Spleen (tissue), 11 donors: ENCODE measurements around the gene ATP13A4. TPM values are rescaled to one million over a fixed set of nuclear protein-coding genes. Genes with fewer than 3 reads are reported as not detected.

ENCODE experiments used
- DNase-seq: peaks from one replicate; pipeline ENCODE4 v3.0.0-alpha.2; 2020
- H3K27ac ChIP-seq, 8 donors: fragments of 200-600 bp; sonication (generic) in 7 of 8; 1 replicate in 4 of 8; 2 replicates in 4 of 8; pipeline versions ENCODE4 v1.5.0 to v1.8.0; 2016 to 2021; ENCODE audit warnings: inconsistent platforms in 4 of 8, mild to moderate bottlenecking in 4 of 8, moderate library complexity in 1 of 8
- H3K27me3 ChIP-seq, 7 donors: fragments of 200-600 bp; sonication (generic) in 6 of 7; replicated peaks in 1 of 7; 1 replicate in 4 of 7; 2 replicates in 3 of 7; pipeline versions ENCODE4 v1.5.0 to v1.8.0; 2016 to 2021; ENCODE audit warnings: inconsistent platforms in 3 of 7, mild to moderate bottlenecking in 1 of 7
- H3K36me3 ChIP-seq, 6 donors: fragments of 200-600 bp; sonication (generic) in 5 of 6; 1 replicate in 4 of 6; 2 replicates in 2 of 6; pipeline versions ENCODE4 v1.5.0 to v1.8.0; 2016 to 2021; ENCODE audit warnings: inconsistent platforms in 2 of 6
- H3K4me1 ChIP-seq, 6 donors: fragments of 200-600 bp; sonication (generic) in 5 of 6; 1 replicate in 3 of 6; 2 replicates in 3 of 6; pipeline versions ENCODE4 v1.5.0 to v1.8.0; 2016 to 2021; ENCODE audit warnings: inconsistent platforms in 3 of 6
- H3K4me3 ChIP-seq, 8 donors: fragments of 200-600 bp; sonication (generic) in 7 of 8; 1 replicate in 4 of 8; 2 replicates in 4 of 8; pipeline versions ENCODE4 v1.5.0 to v1.8.0; 2016 to 2021; ENCODE audit warnings: inconsistent platforms in 4 of 8, mild to moderate bottlenecking in 4 of 8, moderate library complexity in 2 of 8
- H3K9me3 ChIP-seq, 8 donors: fragments of 200-600 bp; sonication (generic) in 7 of 8; 1 replicate in 4 of 8; 2 replicates in 4 of 8; pipeline versions ENCODE4 v1.5.0 to v1.8.0; 2016 to 2021; ENCODE audit warnings: inconsistent platforms in 4 of 8
- CTCF ChIP-seq, 11 experiments: fragments of 200-600 bp in 7 of 11; fragments of 450-650 bp in 4 of 11; sonication (generic) in 4 of 11; IDR thresholded peaks in 8 of 11; conservative IDR thresholded peaks in 3 of 11; 1 replicate in 7 of 11; 2 replicates in 4 of 11; pipeline versions ENCODE4 v1.4.0 to v1.8.0; 2016 to 2021; ENCODE audit warnings: antibody characterized with exemption in 11 of 11, inconsistent platforms in 4 of 11, mild to moderate bottlenecking in 1 of 11
- POLR2A ChIP-seq, 3 donors: fragments of 450-650 bp; IDR thresholded peaks; one replicate each; pipeline ENCODE4 v1.5.1; 2017; ENCODE audit warnings: antibody characterized with exemption in 3 of 3, mild to moderate bottlenecking in 1 of 3
- POLR2AphosphoS5 ChIP-seq, 3 donors: sonication (generic); formaldehyde crosslinking; IDR thresholded peaks; one replicate each; pipeline ENCODE4 v1.5.1; 2017; ENCODE audit warnings: antibody characterized with exemption in 3 of 3
- WGBS, 5 donors: extraction: QIAGEN DNeasy Blood & Tissue Kit in 3 of 5; methylation state at CpG; one replicate each; pipeline versions ENCODE4 v1.1.5 to v1.1.7; 2013 to 2018; 5-methylcytosine and 5-hydroxymethylcytosine counted together
- intact Hi-C: fragments of 100-400 bp; cut with DNase I; formaldehyde crosslinking; loops from one replicate; pipeline ENCODE4 v1.15.0; 2023; ENCODE audit warnings: low total_unique reads
- polyA plus RNA-seq, 3 donors: library from polyadenylated mRNA; stranded (reverse); fragments of 200-250 nt; gene quantifications; one replicate each; pipeline ENCODE4 v1.2.1, GENCODE V29; 2013
- total RNA-seq, 7 donors: library from RNA; depleted of rRNA in 3 of 7; stranded (reverse); fragments of >200 nt in 3 of 7; fragmentation: NEBNext Ultra II Directional in 4 of 7; extraction: Animal tissue kit (Norgen Biotek cat#: 25700) in 4 of 7; gene quantifications; one replicate each; pipeline versions ENCODE4 v1.1.0 to v1.2.1, GENCODE V29; 2016 to 2021
- donor health status: healthy with polysubstance abuse.
- donor health status: DM: no; HTN: no; CAD: no; lungs with moderate emphysema.
- donor health status: DM: no; HTN: no; CAD: no.
- donor health status: Bipolar disorder and iron deficiency.
- donor health status: healthy.
- donor health status: DM: no; HTN: no; CAD: no.
- donor health status: DM: yes; HTN: yes; CAD: no.

Gene ATP13A4
- total and polyA plus RNA-seq, 10 donors: 0.24 to 8.4 (median 1.5) TPM

- WGBS, 5 donors: 87 to 93% (median 90%) methylated on average over 6 of the region's 6 CpGs
- no peak for TF ChIP-seq CTCF (IDR thresholded peaks at IDR 0.05 in 8 of 11, conservative IDR thresholded peaks at IDR 0.05 in 3 of 11)
- TF ChIP-seq POLR2A (IDR thresholded peaks at IDR 0.05): no peak
- TF ChIP-seq POLR2AphosphoS5 (IDR thresholded peaks at IDR 0.05): no peak
- no peak overlapping the region for H3K4me3 ChIP-seq
- no peaks in the 10 kb centered on the region for H3K9me3 ChIP-seq
- no peak overlapping the region for H3K27ac ChIP-seq
- peaks cover 0 to 6% (median 2%) of the 10 kb centered on the region in 6 donors for H3K4me1 ChIP-seq
- no peaks in the 10 kb centered on the region for H3K27me3 ChIP-seq
- intact Hi-C loops: no loop called here
- DNase-seq: no peak
- H3K36me3 ChIP-seq: no peaks in the 10 kb centered on the region
Measured at GRCh38 chr3:193465992-193466608, 88.6 kb downstream of the ATP13A4 start.

DNA sequence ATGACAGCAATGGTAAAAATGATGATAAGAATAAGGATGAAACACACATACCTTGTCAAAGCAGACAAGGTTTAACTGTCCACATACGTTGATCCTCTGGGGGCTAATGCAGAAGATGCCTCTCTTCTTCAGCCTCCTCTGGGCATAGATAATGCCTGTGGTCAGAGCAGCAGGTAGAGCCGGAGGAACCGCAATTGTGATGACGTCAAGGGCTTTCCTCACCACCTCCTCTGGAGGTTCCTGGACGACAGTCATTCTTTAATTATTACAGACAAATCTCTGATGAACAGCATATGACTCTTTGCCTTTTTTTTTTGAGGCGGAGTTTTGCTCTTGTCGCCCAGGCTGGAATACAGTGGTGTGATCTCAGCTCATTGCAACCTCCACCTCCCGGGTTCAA lies 89.8 kb downstream of the ATP13A4 start:
- TF ChIP-seq POLR2A (IDR thresholded peaks at IDR 0.05): no peak
- no peak for TF ChIP-seq CTCF (IDR thresholded peaks at IDR 0.05 in 8 of 11, conservative IDR thresholded peaks at IDR 0.05 in 3 of 11)
- TF ChIP-seq POLR2AphosphoS5 (IDR thresholded peaks at IDR 0.05): no peak

DNA sequence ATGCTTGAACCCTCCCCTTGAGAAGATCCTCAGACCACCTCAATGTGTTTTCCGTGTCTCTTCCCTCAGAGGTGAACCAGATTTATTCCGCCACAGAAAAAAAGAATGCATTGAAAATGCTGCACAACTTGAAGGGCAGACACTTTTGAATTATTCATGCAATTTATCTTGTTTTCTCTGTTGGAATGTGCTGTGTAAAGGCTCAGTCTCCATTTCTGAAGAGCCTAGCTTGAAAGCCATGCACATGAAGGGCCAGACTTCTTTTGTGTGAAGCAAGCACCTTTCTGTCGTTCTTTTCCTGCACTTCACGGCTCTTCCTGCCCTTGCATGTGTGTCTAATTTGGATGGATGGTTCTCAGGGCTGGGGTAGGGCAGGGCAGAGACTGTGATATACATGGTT lies 97.2 kb downstream of the ATP13A4 start:
- H3K9me3 ChIP-seq: no peaks in the 10 kb centered on the region
- 67 to 80% (median 75%) methylated on average over 4 of the region's 4 CpGs for WGBS, 5 donors
- no peaks in the 10 kb centered on the region for H3K27me3 ChIP-seq
- no peak overlapping the region for H3K4me3 ChIP-seq
- H3K36me3 ChIP-seq: no peaks in the 10 kb centered on the region
- H3K27ac ChIP-seq: no peak overlapping the region
- no peak for DNase-seq
- intact Hi-C loops: no loop called here
- H3K4me1 ChIP-seq: peaks cover 0 to 6% (median 2%) of the 10 kb centered on the region in 6 donors
- no peak for TF ChIP-seq POLR2AphosphoS5 (IDR thresholded peaks at IDR 0.05)
- no peak for TF ChIP-seq POLR2A (IDR thresholded peaks at IDR 0.05)
- TF ChIP-seq CTCF (IDR thresholded peaks at IDR 0.05 in 8 of 11, conservative IDR thresholded peaks at IDR 0.05 in 3 of 11): no peak

More for the DNA sequence above, 89.8 kb downstream of the ATP13A4 start:
- H3K4me3 ChIP-seq: no peak overlapping the region
- DNase-seq: no peak
- no peaks in the 10 kb centered on the region for H3K9me3 ChIP-seq
- H3K4me1 ChIP-seq: peaks cover 0 to 6% (median 2%) of the 10 kb centered on the region in 6 donors
- H3K27me3 ChIP-seq: no peaks in the 10 kb centered on the region
- 91 to 96% (median 93%) methylated on average over 8 of the region's 8 CpGs for WGBS, 5 donors
- intact Hi-C loops: no loop called here
- H3K36me3 ChIP-seq: no peaks in the 10 kb centered on the region
- no peak overlapping the region for H3K27ac ChIP-seq

DNA sequence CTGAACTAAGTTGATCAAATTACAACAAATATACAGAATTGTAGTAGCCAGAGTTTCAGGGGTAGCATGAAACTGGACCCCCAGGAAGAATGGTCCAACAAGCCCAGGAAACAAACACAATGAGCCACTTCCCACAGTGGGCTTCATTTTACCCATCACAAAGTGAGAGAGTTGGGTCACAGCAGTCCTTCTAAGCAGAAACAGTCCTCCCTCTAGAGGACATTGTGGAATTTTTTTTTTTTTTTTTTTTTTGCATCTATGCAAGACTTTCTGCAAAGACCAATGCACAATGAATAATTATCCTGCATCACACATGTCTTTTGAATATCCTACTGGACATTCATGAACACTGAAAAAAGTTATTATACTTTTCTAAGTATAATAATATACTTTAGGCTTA lies 102.4 kb downstream of the ATP13A4 start:
- intact Hi-C loops: no loop called here
- Histone ChIP-seq H3K4me1 (peaks cover 0 to under 1% (median 0%) of the 10 kb centered on the region in 6 donors), H3K27ac (no peak overlapping the region), H3K27me3 (no peaks in the 10 kb centered on the region), H3K9me3 (no peaks in the 10 kb centered on the region), H3K4me3 (no peak overlapping the region), H3K36me3 (no peaks in the 10 kb centered on the region)
- DNase-seq: no peak
- no peak for TF ChIP-seq POLR2A (IDR thresholded peaks at IDR 0.05)
- no peak for TF ChIP-seq CTCF (IDR thresholded peaks at IDR 0.05 in 8 of 11, conservative IDR thresholded peaks at IDR 0.05 in 3 of 11)
- no peak for TF ChIP-seq POLR2AphosphoS5 (IDR thresholded peaks at IDR 0.05)
